ENCODE data around the gene LIX1L. TPM values are rescaled to one million over a fixed set of nuclear protein-coding genes. Genes with fewer than 3 reads are reported as not detected.

LIX1L gene
- total RNA-seq, 6 experiments from 2014 or later = 10.6 to 11.9 (median 11.0) TPM

GRCh38 chr1:145892486-145893087 lies 65.2 kb downstream of the LIX1L start:
- intact Hi-C loops (cut with DNase I) = no loop called here
- Histone ChIP-seq H3K36me3 (no peaks in the 10 kb centered on the region), H3K4me3 (no peak overlapping the region), H3K27ac (peak overlapping the region; percentile 46 to 69 (median 64)), H3K4me1 (peaks cover 0 to 8% (median 3%) of the 10 kb centered on the region in 4 donors), H3K27me3 (no peaks in the 10 kb centered on the region), H3K9me3 (no peaks in the 10 kb centered on the region)
- TF ChIP-seq POLR2A (IDR thresholded peaks at IDR 0.05) = no peak
- DNase-seq (no peak), ATAC-seq (no peak)
- WGBS (ENCODE audit: insufficient coverage, low coverage, low lambda C conversion rate, missing lambda C conversion rate) = 29% methylated on average over 2 of the region's 3 CpGs

DNA sequence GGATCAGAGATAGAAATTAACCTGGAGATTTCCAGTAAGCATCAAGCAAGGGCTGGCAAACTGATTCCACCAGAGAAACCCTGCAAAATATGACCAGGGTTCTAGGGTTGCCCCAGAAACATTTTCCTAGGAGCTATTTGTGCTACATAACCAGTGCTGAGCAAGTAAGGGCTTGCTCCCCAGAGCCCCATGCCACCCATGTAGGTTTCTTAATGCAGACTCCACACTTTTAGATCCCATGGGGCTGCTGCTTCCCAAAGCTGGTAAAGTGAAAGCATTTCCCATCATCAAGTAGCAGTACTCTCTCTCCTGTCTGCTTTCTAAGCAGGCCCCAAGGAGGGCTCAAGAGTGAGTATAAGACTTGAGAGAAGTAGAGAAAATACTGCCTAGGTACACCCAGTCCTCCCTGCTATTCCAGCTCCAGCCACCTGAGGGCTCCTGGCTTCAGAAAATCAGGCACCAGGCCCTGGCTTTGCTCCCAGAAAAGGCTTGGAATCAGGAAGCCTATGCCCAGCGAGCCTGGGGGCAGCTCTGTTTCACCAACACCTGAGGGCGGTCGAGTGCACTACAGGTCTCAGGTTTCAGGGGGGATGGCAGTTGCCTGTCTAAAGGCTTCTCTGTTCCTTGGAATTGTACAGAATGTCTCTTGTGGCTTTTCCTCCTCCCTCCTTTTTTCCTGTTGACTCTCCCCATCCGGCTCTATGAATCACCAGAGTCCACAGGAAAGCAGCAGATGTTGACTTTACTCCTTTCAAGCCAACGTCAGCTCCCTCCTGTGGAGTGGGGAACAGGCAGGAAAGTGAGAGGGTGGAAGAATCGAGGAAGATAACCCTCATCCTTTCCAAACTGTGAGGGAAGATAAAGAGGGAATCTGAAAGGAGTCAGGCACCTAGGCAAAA lies 66.0 kb downstream of the LIX1L start:
- intact Hi-C loops (cut with DNase I) = no loop called here
- Histone ChIP-seq H3K4me1 (peaks cover 0 to 12% (median 3%) of the 10 kb centered on the region in 4 donors), H3K4me3 (peak overlapping the region in 1 of 3 donors; percentile 18)

GRCh38 chr1:145891143-145891542 lies 66.7 kb downstream of the LIX1L start:
- Histone ChIP-seq H3K9me3 (no peaks in the 10 kb centered on the region), H3K36me3 (no peaks in the 10 kb centered on the region), H3K27ac (peak overlapping the region; percentile 46 to 69 (median 64)), H3K27me3 (no peaks in the 10 kb centered on the region), H3K4me3 (no peak overlapping the region), H3K4me1 (peaks cover 0 to 16% (median 3%) of the 10 kb centered on the region in 4 donors)
- TF ChIP-seq POLR2A (IDR thresholded peaks at IDR 0.05) = no peak
- TF ChIP-seq, protein P1, sequence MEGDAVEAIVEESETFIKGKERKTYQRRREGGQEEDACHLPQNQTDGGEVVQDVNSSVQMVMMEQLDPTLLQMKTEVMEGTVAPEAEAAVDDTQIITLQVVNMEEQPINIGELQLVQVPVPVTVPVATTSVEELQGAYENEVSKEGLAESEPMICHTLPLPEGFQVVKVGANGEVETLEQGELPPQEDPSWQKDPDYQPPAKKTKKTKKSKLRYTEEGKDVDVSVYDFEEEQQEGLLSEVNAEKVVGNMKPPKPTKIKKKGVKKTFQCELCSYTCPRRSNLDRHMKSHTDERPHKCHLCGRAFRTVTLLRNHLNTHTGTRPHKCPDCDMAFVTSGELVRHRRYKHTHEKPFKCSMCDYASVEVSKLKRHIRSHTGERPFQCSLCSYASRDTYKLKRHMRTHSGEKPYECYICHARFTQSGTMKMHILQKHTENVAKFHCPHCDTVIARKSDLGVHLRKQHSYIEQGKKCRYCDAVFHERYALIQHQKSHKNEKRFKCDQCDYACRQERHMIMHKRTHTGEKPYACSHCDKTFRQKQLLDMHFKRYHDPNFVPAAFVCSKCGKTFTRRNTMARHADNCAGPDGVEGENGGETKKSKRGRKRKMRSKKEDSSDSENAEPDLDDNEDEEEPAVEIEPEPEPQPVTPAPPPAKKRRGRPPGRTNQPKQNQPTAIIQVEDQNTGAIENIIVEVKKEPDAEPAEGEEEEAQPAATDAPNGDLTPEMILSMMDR (IDR thresholded peaks at IDR 0.05) = no peak
- WGBS (ENCODE audit: insufficient coverage, low coverage, low lambda C conversion rate, missing lambda C conversion rate) = 71% methylated on average over 1 of the region's 1 CpG
- ATAC-seq (no peak), DNase-seq (no peak)
- intact Hi-C loops (cut with DNase I) = no loop called here

More for the DNA sequence above, 66.0 kb downstream of the LIX1L start:
- peak; percentile 87 to 94 (median 91) for DNase-seq
- 0% methylated on average over 6 of the region's 6 CpGs for WGBS (ENCODE audit: insufficient coverage, low coverage, low lambda C conversion rate, missing lambda C conversion rate)
- H3K9me3 ChIP-seq = no peaks in the 10 kb centered on the region
- H3K27me3 ChIP-seq = no peaks in the 10 kb centered on the region
- no peaks in the 10 kb centered on the region for H3K36me3 ChIP-seq
- peak overlapping the region; percentile 46 to 69 (median 64) for H3K27ac ChIP-seq
- TF ChIP-seq, protein P1 (IDR thresholded peaks at IDR 0.05) = peak; percentile 91 to 95 (median 93)
- TF ChIP-seq POLR2A (IDR thresholded peaks at IDR 0.05) = peak; percentile 37
- peak; percentile 91 to 97 (median 96) for ATAC-seq

DNA sequence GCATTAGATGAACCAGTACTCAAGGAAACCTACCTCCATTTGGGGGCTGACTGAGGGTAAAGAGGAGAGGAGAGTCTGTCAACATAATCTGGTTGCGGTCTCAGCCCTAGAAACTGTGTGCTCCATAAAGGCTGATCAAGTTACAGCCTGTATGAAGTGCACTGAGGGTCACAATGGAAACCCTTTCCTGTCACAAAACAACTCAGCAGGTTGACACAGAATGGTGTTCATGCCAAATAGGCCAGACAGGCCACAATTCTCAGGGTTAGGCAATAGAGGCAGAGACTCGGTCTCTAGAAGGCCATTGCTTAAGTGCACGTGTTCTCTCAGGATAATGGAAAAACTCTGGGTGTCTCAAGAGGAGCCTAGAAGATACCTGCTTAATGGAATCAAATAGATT lies 68.1 kb downstream of the LIX1L start:
- peaks cover 0 to 16% (median 3%) of the 10 kb centered on the region in 4 donors for H3K4me1 ChIP-seq
- WGBS (ENCODE audit: insufficient coverage, low coverage, low lambda C conversion rate, missing lambda C conversion rate) = 57% methylated on average over 3 of the region's 3 CpGs
- intact Hi-C loops (cut with DNase I) = no loop called here
- H3K27ac ChIP-seq = no peak overlapping the region
- TF ChIP-seq POLR2A (IDR thresholded peaks at IDR 0.05) = no peak
- TF ChIP-seq, protein P1 (IDR thresholded peaks at IDR 0.05) = no peak
- H3K9me3 ChIP-seq = no peaks in the 10 kb centered on the region
- no peaks in the 10 kb centered on the region for H3K36me3 ChIP-seq
- ATAC-seq (peak in 1 of 4 donors; percentile 20), DNase-seq (no peak)
- H3K27me3 ChIP-seq = no peaks in the 10 kb centered on the region
- H3K4me3 ChIP-seq = no peak overlapping the region

- H3K9me3 ChIP-seq = no peaks in the 10 kb centered on the region
- no peaks in the 10 kb centered on the region for H3K36me3 ChIP-seq
- no peak overlapping the region for H3K4me3 ChIP-seq
- no peak overlapping the region for H3K27ac ChIP-seq
- H3K27me3 ChIP-seq = no peaks in the 10 kb centered on the region
- peaks cover 0 to 15% (median 3%) of the 10 kb centered on the region in 4 donors for H3K4me1 ChIP-seq
- ATAC-seq = no peak
- 59% methylated on average over 5 of the region's 5 CpGs for WGBS (ENCODE audit: insufficient coverage, low coverage, low lambda C conversion rate, missing lambda C conversion rate)
- intact Hi-C loops (cut with DNase I) = no loop called here
- TF ChIP-seq, protein P1 (IDR thresholded peaks at IDR 0.05) = no peak
- no peak for TF ChIP-seq POLR2A (IDR thresholded peaks at IDR 0.05)
- no peak for DNase-seq
These were observed 70.2 kb downstream of the LIX1L start for GRCh38 chr1:145887631-145888030.

All from right lobe of liver (tissue), 6 donors.